Loucy (cell line): ENCODE results near the gene EOLA1.

Experiments used
- EZH2phosphoT487 ChIP-seq: fragments of 200-600 bp; IDR thresholded peaks from 2 replicates; pipeline ENCODE4 v1.6.1; 2018; ENCODE audit warnings: antibody characterized with exemption, mild to moderate bottlenecking, moderate library complexity, borderline replicate concordance
- TF ChIP-seq, protein P1 (sequence below): fragments of 200-600 bp; sonication (generic); conservative IDR thresholded peaks from 2 replicates; pipeline ENCODE4 v1.5.1; 2014; ENCODE audit warnings: mild to moderate bottlenecking, antibody characterized with exemption, low read length

DNA sequence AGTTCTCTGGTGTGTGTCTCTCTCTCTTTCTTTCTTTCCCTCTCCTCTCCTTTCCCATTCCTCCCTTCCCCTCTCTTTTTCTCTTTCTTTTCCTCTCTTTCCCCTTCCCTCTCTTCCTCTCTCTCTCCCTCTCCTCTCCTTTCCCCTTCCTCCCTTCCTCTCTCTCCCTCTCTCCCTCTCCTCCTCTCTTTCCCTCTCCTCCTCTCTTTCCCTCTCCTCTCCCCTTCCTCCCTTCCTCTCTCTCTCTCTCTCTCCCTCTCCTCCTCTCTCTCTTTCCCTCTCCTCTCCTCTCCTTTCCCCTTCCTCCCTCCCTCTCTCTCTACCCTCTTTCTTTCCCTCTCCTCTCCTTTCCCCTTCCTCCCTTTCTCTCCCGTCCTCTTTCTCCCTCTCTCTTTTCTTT lies 12.4 kb upstream of the EOLA1 start:
- TF ChIP-seq, protein P1, sequence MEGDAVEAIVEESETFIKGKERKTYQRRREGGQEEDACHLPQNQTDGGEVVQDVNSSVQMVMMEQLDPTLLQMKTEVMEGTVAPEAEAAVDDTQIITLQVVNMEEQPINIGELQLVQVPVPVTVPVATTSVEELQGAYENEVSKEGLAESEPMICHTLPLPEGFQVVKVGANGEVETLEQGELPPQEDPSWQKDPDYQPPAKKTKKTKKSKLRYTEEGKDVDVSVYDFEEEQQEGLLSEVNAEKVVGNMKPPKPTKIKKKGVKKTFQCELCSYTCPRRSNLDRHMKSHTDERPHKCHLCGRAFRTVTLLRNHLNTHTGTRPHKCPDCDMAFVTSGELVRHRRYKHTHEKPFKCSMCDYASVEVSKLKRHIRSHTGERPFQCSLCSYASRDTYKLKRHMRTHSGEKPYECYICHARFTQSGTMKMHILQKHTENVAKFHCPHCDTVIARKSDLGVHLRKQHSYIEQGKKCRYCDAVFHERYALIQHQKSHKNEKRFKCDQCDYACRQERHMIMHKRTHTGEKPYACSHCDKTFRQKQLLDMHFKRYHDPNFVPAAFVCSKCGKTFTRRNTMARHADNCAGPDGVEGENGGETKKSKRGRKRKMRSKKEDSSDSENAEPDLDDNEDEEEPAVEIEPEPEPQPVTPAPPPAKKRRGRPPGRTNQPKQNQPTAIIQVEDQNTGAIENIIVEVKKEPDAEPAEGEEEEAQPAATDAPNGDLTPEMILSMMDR = no peak
- TF ChIP-seq EZH2phosphoT487 = no peak
